Sigmoid colon (tissue), 4 donors: Measurements from ENCODE around the gene EPHB1.

Experiments used
- CTCF ChIP-seq, 4 experiments: fragments of 450-650 bp in 3 of 4; fragments of 200-600 bp in 1 of 4; IDR thresholded peaks; one replicate each; pipeline ENCODE4 v1.5.1; 2016 to 2019; ENCODE audit warnings: antibody characterized with exemption in 4 of 4, mild to moderate bottlenecking in 3 of 4, moderate library complexity in 2 of 4
- POLR2A ChIP-seq, 2 donors: fragments of 450-650 bp; IDR thresholded peaks; one replicate each; pipeline ENCODE4 v1.6.1; 2016; ENCODE audit warnings: antibody characterized with exemption in 2 of 2, mild to moderate bottlenecking in 2 of 2, moderate library complexity in 2 of 2
- POLR2AphosphoS5 ChIP-seq, 4 donors: sonication (generic); formaldehyde crosslinking; IDR thresholded peaks; one replicate each; pipeline ENCODE4 v1.6.1; 2017; ENCODE audit warnings: antibody characterized with exemption in 4 of 4

DNA sequence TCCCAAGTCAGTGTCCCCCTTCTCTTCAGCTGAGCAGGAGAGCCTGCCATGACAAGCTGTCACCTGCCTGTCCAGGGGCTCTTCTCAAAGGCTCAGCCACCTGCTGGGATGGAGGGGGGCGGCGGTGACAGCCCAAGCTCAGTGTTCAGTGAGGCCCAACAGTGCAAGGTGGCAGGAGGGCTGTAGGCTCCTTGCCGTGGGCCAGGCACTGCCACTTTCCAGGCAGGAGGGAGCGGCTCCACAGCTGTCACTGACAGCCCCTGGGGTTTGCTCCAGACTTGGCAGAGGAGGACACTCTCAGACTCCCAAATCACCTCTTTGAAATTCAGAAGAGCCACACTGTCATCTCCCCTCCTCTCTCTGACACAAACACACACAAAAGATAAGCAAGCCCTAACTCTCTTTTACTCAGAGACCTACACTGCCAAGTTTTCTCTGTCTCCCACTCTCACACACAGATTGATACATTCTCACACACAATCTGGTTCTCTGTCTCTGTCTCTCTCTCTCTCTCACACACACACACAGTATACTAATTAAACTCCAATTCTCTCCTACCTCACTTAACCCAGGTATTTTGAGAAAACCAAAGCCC lies 443.3 kb downstream of the EPHB1 start:
- TF ChIP-seq POLR2A (IDR thresholded peaks at IDR 0.05) (no peak), CTCF (IDR thresholded peaks at IDR 0.05) (no peak), POLR2AphosphoS5 (IDR thresholded peaks at IDR 0.05) (no peak)
